Gastroesophageal sphincter (tissue), 4 donors: ENCODE data around the gene VEGFB. TPM values are rescaled to one million over a fixed set of nuclear protein-coding genes. Genes with fewer than 3 reads are reported as not detected.

ENCODE experiments used
- ATAC-seq: fragments of 150-250 bp; one replicate; pipeline ENCODE4 v1.9.1; 2016; ENCODE audit warnings: mild to moderate bottlenecking, moderate library complexity
- H3K27ac ChIP-seq, 4 donors: fragments of 200-600 bp; sonication (generic) in 3 of 4; 1 replicate in 3 of 4; 2 replicates in 1 of 4; pipeline ENCODE4 v1.5.1; 2016 to 2019
- H3K27me3 ChIP-seq: fragments of 200-600 bp; sonication (generic); one replicate; pipeline ENCODE4 v1.5.1; 2019
- H3K36me3 ChIP-seq, 2 donors: fragments of 200-600 bp; sonication (generic); one replicate each; pipeline ENCODE4 v1.5.1; 2019; ENCODE audit warnings: control low read depth in 1 of 2
- H3K4me1 ChIP-seq, 3 donors: fragments of 200-600 bp; sonication (generic); 1 replicate in 2 of 3; 2 replicates in 1 of 3; pipeline ENCODE4 v1.5.1; 2016 to 2019; ENCODE audit warnings: control low read depth in 2 of 3
- H3K4me3 ChIP-seq, 2 donors: fragments of 200-600 bp; sonication (generic); one replicate each; pipeline ENCODE4 v1.5.1; 2019; ENCODE audit warnings: mild to moderate bottlenecking in 1 of 2, moderate library complexity in 1 of 2
- H3K9me3 ChIP-seq, 3 donors: fragments of 200-600 bp; sonication (generic); one replicate each; pipeline ENCODE4 v1.5.1; 2017 to 2019; ENCODE audit warnings: control low read depth in 2 of 3
- EP300 ChIP-seq: sonication (generic); formaldehyde crosslinking; IDR thresholded peaks from one replicate; pipeline ENCODE4 v1.6.1; 2017; ENCODE audit warnings: antibody characterized with exemption, mild to moderate bottlenecking
- POLR2A ChIP-seq, 2 donors: fragments of 450-650 bp; IDR thresholded peaks; one replicate each; pipeline ENCODE4 v1.6.1; 2017; ENCODE audit warnings: antibody characterized with exemption in 2 of 2, mild to moderate bottlenecking in 2 of 2, moderate library complexity in 1 of 2
- POLR2AphosphoS5 ChIP-seq: sonication (generic); formaldehyde crosslinking; IDR thresholded peaks from one replicate; pipeline ENCODE4 v1.6.1; 2017; ENCODE audit warnings: antibody characterized with exemption
- WGBS, 2 donors: methylation state at CpG; one replicate each; pipeline ENCODE4 v1.1.5; 2018; ENCODE audit warnings: low coverage in 1 of 2; 5-methylcytosine and 5-hydroxymethylcytosine counted together
- total RNA-seq, 4 donors: library from RNA; depleted of rRNA; stranded (reverse); fragments of >200 nt; gene quantifications; one replicate each; pipeline ENCODE4 v1.1.0, GENCODE V29; 2016
- TF ChIP-seq, protein P1 (sequence below), 4 experiments: fragments of 200-600 bp in 2 of 4; fragments of 450-650 bp in 2 of 4; sonication (generic) in 1 of 4; IDR thresholded peaks; one replicate each; pipeline ENCODE4 v1.5.1; 2017 to 2019; ENCODE audit warnings: antibody characterized with exemption in 4 of 4, mild to moderate bottlenecking in 2 of 4, moderate library complexity in 2 of 4

Gene VEGFB
- total RNA-seq, 4 donors from 2014 or later, result 49.9 to 152 (median 88.6) TPM

DNA sequence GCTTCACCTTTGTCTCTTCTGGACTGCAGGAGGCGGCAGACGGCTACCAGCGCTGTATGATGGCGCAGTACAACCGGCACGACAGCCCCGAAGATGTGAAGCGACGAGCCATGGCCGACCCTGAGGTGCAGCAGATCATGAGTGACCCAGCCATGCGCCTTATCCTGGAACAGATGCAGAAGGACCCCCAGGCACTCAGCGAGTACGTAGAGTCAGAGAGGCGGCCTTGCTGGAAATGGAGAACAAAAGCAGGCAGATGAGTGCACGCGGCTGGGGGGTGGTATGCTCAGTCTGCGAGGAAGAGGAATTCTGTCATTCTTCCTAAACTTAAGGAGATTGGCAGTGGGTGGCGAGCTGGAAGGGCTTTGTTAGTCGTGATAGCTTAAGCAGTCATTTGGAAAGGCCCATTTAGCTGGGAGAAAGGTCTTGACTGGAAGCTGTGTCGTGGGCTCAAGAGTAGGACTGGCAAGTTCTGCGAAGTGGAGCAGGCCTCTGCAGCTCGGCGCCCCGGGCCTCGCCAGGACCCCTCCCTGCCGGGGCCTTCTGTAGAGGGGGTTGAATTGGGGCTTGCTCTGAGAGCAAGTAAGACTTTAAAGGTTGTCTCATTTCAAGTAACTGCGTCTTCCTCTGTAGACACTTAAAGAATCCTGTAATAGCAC lies 30.8 kb upstream of the VEGFB start:
- peak overlapping the region in 1 of 4 donors; percentile 46 for H3K27ac ChIP-seq
- H3K9me3 ChIP-seq, result no peaks in the 10 kb centered on the region
- no peaks in the 10 kb centered on the region for H3K27me3 ChIP-seq
- ATAC-seq, result no peak
- WGBS, 2 donors, result 78 to 89% methylated on average over 9 to 16 of the region's 27 CpGs
- no peak overlapping the region for H3K4me3 ChIP-seq
- H3K4me1 ChIP-seq, result peaks cover 0 to 47% (median 3%) of the 10 kb centered on the region in 3 donors
- no peak for TF ChIP-seq EP300
- TF ChIP-seq POLR2AphosphoS5, result no peak
- TF ChIP-seq POLR2A (IDR thresholded peaks at IDR 0.05), result no peak
- TF ChIP-seq, protein P1, sequence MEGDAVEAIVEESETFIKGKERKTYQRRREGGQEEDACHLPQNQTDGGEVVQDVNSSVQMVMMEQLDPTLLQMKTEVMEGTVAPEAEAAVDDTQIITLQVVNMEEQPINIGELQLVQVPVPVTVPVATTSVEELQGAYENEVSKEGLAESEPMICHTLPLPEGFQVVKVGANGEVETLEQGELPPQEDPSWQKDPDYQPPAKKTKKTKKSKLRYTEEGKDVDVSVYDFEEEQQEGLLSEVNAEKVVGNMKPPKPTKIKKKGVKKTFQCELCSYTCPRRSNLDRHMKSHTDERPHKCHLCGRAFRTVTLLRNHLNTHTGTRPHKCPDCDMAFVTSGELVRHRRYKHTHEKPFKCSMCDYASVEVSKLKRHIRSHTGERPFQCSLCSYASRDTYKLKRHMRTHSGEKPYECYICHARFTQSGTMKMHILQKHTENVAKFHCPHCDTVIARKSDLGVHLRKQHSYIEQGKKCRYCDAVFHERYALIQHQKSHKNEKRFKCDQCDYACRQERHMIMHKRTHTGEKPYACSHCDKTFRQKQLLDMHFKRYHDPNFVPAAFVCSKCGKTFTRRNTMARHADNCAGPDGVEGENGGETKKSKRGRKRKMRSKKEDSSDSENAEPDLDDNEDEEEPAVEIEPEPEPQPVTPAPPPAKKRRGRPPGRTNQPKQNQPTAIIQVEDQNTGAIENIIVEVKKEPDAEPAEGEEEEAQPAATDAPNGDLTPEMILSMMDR (IDR thresholded peaks at IDR 0.05), result no peak
- H3K36me3 ChIP-seq, result peaks cover 0 to 83% of the 10 kb centered on the region in 2 donors

DNA sequence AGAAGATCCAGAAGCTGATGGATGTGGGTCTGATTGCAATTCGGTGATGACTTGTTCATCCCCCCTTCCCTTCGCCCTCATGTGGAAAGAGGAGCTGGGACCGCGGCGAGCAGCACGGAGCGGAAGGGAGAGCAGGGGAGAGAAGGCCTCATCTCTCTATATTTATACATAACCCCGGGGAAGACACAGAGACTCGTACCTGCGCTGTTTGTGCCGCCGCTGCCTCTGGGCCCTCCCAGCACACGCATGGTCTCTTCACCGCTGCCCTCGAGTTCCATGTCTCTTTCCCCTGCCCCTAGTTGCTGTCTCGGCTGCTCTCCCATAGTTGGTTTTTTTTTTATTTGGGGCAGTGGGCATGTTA lies 30.3 kb upstream of the VEGFB start:
- ATAC-seq, result no peak
- peaks cover 0 to 78% of the 10 kb centered on the region in 2 donors for H3K36me3 ChIP-seq
- H3K27me3 ChIP-seq, result no peaks in the 10 kb centered on the region

DNA sequence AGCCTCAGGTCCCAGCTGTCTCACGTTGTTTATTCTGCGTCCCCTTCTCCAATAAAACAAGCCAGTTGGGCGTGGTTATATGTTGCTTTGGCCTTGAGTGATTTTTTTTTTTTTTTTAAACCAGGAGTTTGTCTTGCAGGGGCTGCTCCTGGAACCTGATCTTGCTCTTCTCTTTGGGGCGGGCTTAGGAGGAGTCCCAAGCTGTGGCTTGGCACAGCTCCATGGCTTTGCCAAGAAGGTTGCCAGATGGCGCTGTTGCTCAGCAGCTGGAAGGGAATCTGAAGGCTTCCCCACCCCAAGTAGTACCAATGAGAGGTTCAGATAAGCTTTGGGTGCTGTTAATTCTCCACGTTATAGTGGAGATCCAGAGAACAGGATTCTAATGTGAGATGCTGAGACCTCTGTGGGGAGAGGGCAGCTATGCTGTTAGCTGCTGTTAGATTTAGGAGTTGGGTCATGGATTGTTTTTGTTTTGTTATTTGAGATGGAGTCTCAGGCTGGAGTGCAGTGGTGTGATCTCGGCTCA lies 29.9 kb upstream of the VEGFB start:
- ATAC-seq, result peak; percentile 76
- peak overlapping the region in 1 of 4 donors; percentile 46 for H3K27ac ChIP-seq

More for the DNA sequence above, 30.3 kb upstream of the VEGFB start:
- H3K4me1 ChIP-seq, result peaks cover 0 to 48% (median 3%) of the 10 kb centered on the region in 3 donors
- no peak overlapping the region for H3K4me3 ChIP-seq
- peak overlapping the region in 1 of 4 donors; percentile 46 for H3K27ac ChIP-seq
- H3K9me3 ChIP-seq, result no peaks in the 10 kb centered on the region
- 73% methylated on average over 15 of the region's 16 CpGs; no CpG with 5 or more reads in 1 of the 2 donors for WGBS, 2 donors
- TF ChIP-seq, protein P1 (IDR thresholded peaks at IDR 0.05), result no peak

DNA sequence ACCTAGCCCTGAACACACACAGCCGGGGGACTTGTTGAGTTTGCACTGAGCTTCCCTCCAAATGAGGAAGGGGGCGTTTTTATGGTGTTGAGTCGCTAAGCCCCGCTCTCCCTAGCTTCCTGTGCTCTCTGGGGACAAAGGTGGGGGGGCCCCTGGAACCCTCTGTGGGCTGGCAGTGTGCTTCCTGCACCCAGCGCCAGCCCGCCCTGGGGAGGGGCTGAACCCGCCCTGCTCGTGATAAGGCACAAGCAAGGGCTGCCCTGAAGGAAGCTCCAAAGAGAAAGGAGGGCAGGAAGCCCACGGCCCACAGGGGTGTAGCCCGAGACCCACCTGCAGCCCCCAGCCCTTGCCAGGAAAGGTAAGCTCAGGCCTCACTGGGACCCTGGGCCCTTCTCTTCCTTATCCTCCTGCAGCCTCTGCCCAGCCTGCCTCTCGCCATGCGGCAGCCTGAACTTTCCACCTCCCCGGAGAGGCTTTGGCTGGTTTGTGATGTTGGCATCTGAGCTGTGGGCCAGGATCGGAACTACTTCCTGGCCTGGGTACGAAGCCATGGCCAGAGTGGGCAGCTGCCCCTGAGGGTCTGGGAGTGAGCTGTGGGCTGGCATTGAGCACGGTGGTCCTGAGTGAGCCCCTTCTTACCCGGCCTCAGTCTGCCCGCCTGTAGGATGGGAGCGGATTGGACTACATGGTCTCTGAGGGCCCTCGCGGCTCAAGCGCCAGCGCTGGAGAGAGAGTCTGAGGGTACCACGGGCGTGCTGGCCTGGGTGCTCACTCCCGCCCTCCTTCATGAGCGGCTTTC lies 27.7 kb upstream of the VEGFB start, which contains the start of gene FERMT3:
Gene FERMT3, plus strand, starts transcription at position 265 of the 799 bp plus-strand sequence. CDS start 644 bp downstream, outside the sequence.
- H3K27me3 ChIP-seq, result no peaks in the 10 kb centered on the region
- peak within 1 kb of the TSS in 3 of 4 donors; percentile 76 to 77 (median 76) for H3K27ac ChIP-seq
- H3K4me3 ChIP-seq, result peak within 1 kb of the TSS; percentile 1 to 46
- H3K4me1 ChIP-seq, result peaks cover 0 to 48% (median 3%) of the 10 kb centered on the region in 3 donors
- no peak for TF ChIP-seq POLR2AphosphoS5
- TF ChIP-seq, protein P1 (IDR thresholded peaks at IDR 0.05), result no peak
- peak in 1 of 2 donors; percentile 12 for TF ChIP-seq POLR2A (IDR thresholded peaks at IDR 0.05)
- no peak for TF ChIP-seq EP300
- H3K9me3 ChIP-seq, result no peaks in the 10 kb centered on the region
- H3K36me3 ChIP-seq, result peaks cover 0 to 66% of the 10 kb centered on the region in 2 donors
- no peak for ATAC-seq
- WGBS, 2 donors, result 40% methylated on average over 1 of the region's 27 CpGs; no CpG with 5 or more reads in 1 of the 2 donors

More for the DNA sequence above, 29.9 kb upstream of the VEGFB start:
- Histone ChIP-seq H3K27me3 (no peaks in the 10 kb centered on the region), H3K36me3 (peaks cover 0 to 74% of the 10 kb centered on the region in 2 donors), H3K4me3 (no peak overlapping the region), H3K9me3 (no peaks in the 10 kb centered on the region), H3K4me1 (peaks cover 0 to 48% (median 3%) of the 10 kb centered on the region in 3 donors)
- WGBS, 2 donors, result 15 to 17% methylated on average over 2 to 5 of the region's 7 CpGs
- TF ChIP-seq POLR2A (IDR thresholded peaks at IDR 0.05) (no peak), POLR2AphosphoS5 (peak; percentile 90), EP300 (no peak)
- TF ChIP-seq, protein P1 (IDR thresholded peaks at IDR 0.05), result peak in 3 of 4 experiments; percentile 71 to 82 (median 72)
